H9 (cell line): ENCODE results near the gene TMBIM1. TPM values are rescaled to one million over a fixed set of nuclear protein-coding genes. Genes with fewer than 3 reads are reported as not detected.

Source experiments
- DNase-seq: peaks from one replicate; pipeline ENCODE4 v3.0.0-alpha.2; 2017
- H2AFZ ChIP-seq: one replicate; pipeline ENCODE4 v1.6.1; 2013; ENCODE audit warnings: mild to moderate bottlenecking, low read length, control low read depth, moderate library complexity
- H2AK5ac ChIP-seq: 2 replicates; pipeline ENCODE4 v1.6.1; 2013; ENCODE audit warnings: low read length, control low read depth, mixed read lengths; ENCODE audit not compliant: insufficient read length
- H2BK120ac ChIP-seq: one replicate; pipeline ENCODE4 v1.6.1; 2013; ENCODE audit warnings: low read depth, mild to moderate bottlenecking, low read length, control low read depth, inconsistent platforms; ENCODE audit not compliant: poor library complexity, severe bottlenecking
- H2BK12ac ChIP-seq: 2 replicates; pipeline ENCODE4 v1.6.1; 2013; ENCODE audit warnings: low read length, control low read depth, mixed read lengths, low read depth; ENCODE audit not compliant: insufficient read length
- H2BK15ac ChIP-seq: 2 replicates; pipeline ENCODE4 v1.6.1; 2013; ENCODE audit warnings: low read depth, low read length, control low read depth
- H2BK20ac ChIP-seq: one replicate; pipeline ENCODE4 v1.6.1; 2013; ENCODE audit warnings: low read depth, mild to moderate bottlenecking, low read length, control low read depth, inconsistent platforms; ENCODE audit not compliant: poor library complexity, severe bottlenecking
- H2BK5ac ChIP-seq: 2 replicates; pipeline ENCODE4 v1.6.1; 2013; ENCODE audit warnings: low read length, control low read depth, mixed read lengths; ENCODE audit not compliant: insufficient read length
- H3K14ac ChIP-seq: 2 replicates; pipeline ENCODE4 v1.6.1; 2013; ENCODE audit warnings: low read length, control low read depth; ENCODE audit not compliant: insufficient read depth
- H3K18ac ChIP-seq: 2 replicates; pipeline ENCODE4 v1.6.1; 2013; ENCODE audit warnings: low read depth, mild to moderate bottlenecking, mixed read lengths, low read length, control low read depth; ENCODE audit not compliant: insufficient read length
- H3K23ac ChIP-seq: 2 replicates; pipeline ENCODE4 v1.6.1; 2013; ENCODE audit warnings: low read length, control low read depth, mixed read lengths, low read depth; ENCODE audit not compliant: insufficient read length
- H3K23me2 ChIP-seq: 2 replicates; pipeline ENCODE4 v1.6.1; 2013; ENCODE audit warnings: low read depth, mild to moderate bottlenecking, mixed read lengths, low read length, control low read depth; ENCODE audit not compliant: insufficient read length, poor library complexity, severe bottlenecking
- H3K27ac ChIP-seq: 2 replicates; pipeline ENCODE4 v1.5.1; 2013; ENCODE audit warnings: low read length, control low read depth, mixed read lengths, low read depth; ENCODE audit not compliant: insufficient read length
- H3K27me3 ChIP-seq: 2 replicates; pipeline ENCODE4 v1.6.1; 2013; ENCODE audit warnings: low read length, control low read depth, inconsistent platforms; ENCODE audit not compliant: insufficient read depth
- H3K4ac ChIP-seq: 2 replicates; pipeline ENCODE4 v1.6.1; 2013; ENCODE audit warnings: low read depth, mild to moderate bottlenecking, control low read depth, inconsistent platforms, low read length, moderate library complexity
- H3K4me1 ChIP-seq: 2 replicates; pipeline ENCODE4 v1.6.1; 2013; ENCODE audit warnings: low read length, control low read depth, inconsistent platforms; ENCODE audit not compliant: insufficient read depth
- H3K4me2 ChIP-seq: 2 replicates; pipeline ENCODE4 v1.6.1; 2013; ENCODE audit warnings: low read length, control low read depth, mixed read lengths; ENCODE audit not compliant: insufficient read length, insufficient read depth
- H3K56ac ChIP-seq: 2 replicates; pipeline ENCODE4 v1.6.1; 2013; ENCODE audit warnings: low read depth, mild to moderate bottlenecking, mixed read lengths, low read length, control low read depth; ENCODE audit not compliant: insufficient read length
- H3K79me1 ChIP-seq: 2 replicates; pipeline ENCODE4 v1.6.1; 2013; ENCODE audit warnings: low read depth, mild to moderate bottlenecking, moderate library complexity, low read length, control low read depth, inconsistent platforms; ENCODE audit not compliant: insufficient read depth, poor library complexity, severe bottlenecking
- H3K79me2 ChIP-seq: 2 replicates; pipeline ENCODE4 v1.6.1; 2013; ENCODE audit warnings: low read length, control low read depth, inconsistent platforms; ENCODE audit not compliant: insufficient read depth
- H3K9ac ChIP-seq: 2 replicates; pipeline ENCODE4 v1.6.1; 2013; ENCODE audit warnings: low read length, control low read depth, mixed read lengths; ENCODE audit not compliant: insufficient read length; ENCODE audit errors: extremely low read depth
- H3K9me3 ChIP-seq: one replicate; pipeline ENCODE4 v1.6.1; 2013; ENCODE audit warnings: low read depth, low read length, inconsistent platforms; ENCODE audit not compliant: control insufficient read depth
- H3T11ph ChIP-seq: one replicate; pipeline ENCODE4 v1.6.1; 2013; ENCODE audit warnings: mild to moderate bottlenecking, low read length, control low read depth, inconsistent platforms
- H4K20me1 ChIP-seq: one replicate; pipeline ENCODE4 v1.6.1; 2013; ENCODE audit not compliant: control insufficient read depth, insufficient read length, insufficient read depth
- H4K5ac ChIP-seq: 2 replicates; pipeline ENCODE4 v1.6.1; 2013; ENCODE audit warnings: low read depth, mild to moderate bottlenecking, mixed read lengths, low read length, control low read depth; ENCODE audit not compliant: insufficient read length
- H4K8ac ChIP-seq: replicated peaks from 2 replicates; pipeline ENCODE4 v1.6.1; 2013; ENCODE audit warnings: low read length, control low read depth, mixed read lengths, low read depth; ENCODE audit not compliant: insufficient read length
- H4K91ac ChIP-seq: 2 replicates; pipeline ENCODE4 v1.6.1; 2013; ENCODE audit warnings: low read depth, mild to moderate bottlenecking, moderate library complexity, mixed read lengths, low read length, control low read depth; ENCODE audit not compliant: insufficient read length
- H3K27ac Mint-ChIP-seq, 3 experiments: 2 replicates in 2 of 3; 3 replicates in 1 of 3; pipeline ENCODE4 v1.8.0; 2020 to 2021; ENCODE audit warnings: mixed read lengths in 3 of 3, mild to moderate bottlenecking in 1 of 3, moderate library complexity in 1 of 3
- H3K27me3 Mint-ChIP-seq: 2 replicates; pipeline ENCODE4 v1.8.0; 2021; ENCODE audit warnings: low read depth, mild to moderate bottlenecking, moderate library complexity, mixed read lengths
- H3K36me3 Mint-ChIP-seq, 3 experiments: 2 replicates in 2 of 3; 3 replicates in 1 of 3; pipeline ENCODE4 v1.8.0; 2020 to 2021; ENCODE audit warnings: low read depth in 3 of 3, mixed read lengths in 3 of 3; ENCODE audit not compliant: insufficient read depth in 1 of 3
- H3K4me1 Mint-ChIP-seq, 2 experiments: 2 replicates each; pipeline ENCODE4 v1.8.0; 2020; ENCODE audit warnings: mixed read lengths in 2 of 2
- H3K4me3 Mint-ChIP-seq, 2 experiments: 2 replicates in 1 of 2; 3 replicates in 1 of 2; pipeline ENCODE4 v1.8.0; 2020 to 2021; ENCODE audit warnings: mild to moderate bottlenecking in 2 of 2, mixed read lengths in 2 of 2, moderate library complexity in 1 of 2
- H3K9me3 Mint-ChIP-seq, 2 experiments: 2 replicates in 1 of 2; 3 replicates in 1 of 2; pipeline ENCODE4 v1.8.0; 2020; ENCODE audit warnings: mild to moderate bottlenecking in 2 of 2, mixed read lengths in 2 of 2, moderate library complexity in 1 of 2
- WGBS: extraction: QIAGEN DNeasy Blood & Tissue Kit; methylation state at CpG from one replicate; pipeline ENCODE4 v1.1.7; 2013; ENCODE audit warnings: missing lambda C conversion rate, low lambda C conversion rate, mixed read lengths; ENCODE audit not compliant: insufficient read length; ENCODE audit errors: extremely low coverage; 5-methylcytosine and 5-hydroxymethylcytosine counted together
- total RNA-seq: library from RNA; stranded (reverse); gene quantifications from 2 replicates; pipeline ENCODE4 v1.2.1, GENCODE V29; 2021
- TF ChIP-seq, protein P1 (sequence below): fragments of 200-600 bp; sonication (generic); conservative IDR thresholded peaks from 3 replicates; pipeline ENCODE4 v1.8.0; 2021; ENCODE audit warnings: antibody characterized with exemption, mild to moderate bottlenecking

Gene TMBIM1
- total RNA-seq, 1 experiment from 2014 or later, result 17.4 TPM

DNA sequence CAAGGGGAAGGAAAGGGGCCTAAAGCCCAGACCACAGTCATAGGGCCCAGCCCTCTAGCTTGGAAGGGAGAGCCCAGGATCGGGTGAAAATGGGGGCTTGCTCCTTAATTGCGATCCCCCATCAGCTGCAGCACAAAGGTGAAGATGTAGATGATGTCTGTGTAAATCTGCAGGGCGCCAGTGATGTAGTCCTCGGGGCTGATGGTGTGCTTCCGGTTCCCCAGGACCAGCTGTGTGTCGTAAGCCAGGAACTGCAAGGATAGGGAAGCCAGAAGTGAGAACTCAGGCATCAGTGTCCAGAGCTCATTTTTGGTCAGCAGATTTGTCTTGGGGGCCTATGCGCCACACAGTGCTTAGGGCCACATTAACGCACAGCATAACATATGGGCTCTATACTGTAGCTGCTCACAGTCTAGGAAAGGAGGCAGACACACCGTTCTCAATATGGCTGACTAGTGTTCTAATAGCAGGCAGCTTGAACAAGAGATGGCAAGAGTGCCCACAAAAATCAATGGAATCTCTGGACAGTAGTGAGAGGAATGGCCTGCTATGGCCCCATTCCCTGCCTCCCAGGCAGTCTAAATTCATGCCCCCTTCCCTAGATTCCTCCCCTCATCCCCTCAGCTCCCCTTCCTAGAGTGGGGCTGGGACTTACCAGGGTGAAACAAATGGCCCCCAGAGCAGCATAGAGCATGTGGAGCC is 16.8 kb downstream of the TMBIM1 start:
- Histone ChIP-seq H2BK20ac (no peak overlapping the region), H3K9me3 (no peaks in the 10 kb centered on the region), H4K5ac (no peak overlapping the region), H2BK5ac (no peak overlapping the region), H3K27me3 (no peaks in the 10 kb centered on the region), H4K8ac (no peak overlapping the region), H3K79me2 (no peaks in the 10 kb centered on the region), H4K91ac (no peak overlapping the region), H3K4me2 (no peak overlapping the region), H3K56ac (no peak overlapping the region), H4K20me1 (no peaks in the 10 kb centered on the region), H2AFZ (no peak overlapping the region), H3T11ph (no peak overlapping the region), H2BK12ac (no peak overlapping the region), H3K18ac (no peak overlapping the region), H3K4ac (no peak overlapping the region), H3K23me2 (peaks cover 4% of the 10 kb centered on the region), H3K9ac (no peak overlapping the region), H3K27ac (no peak overlapping the region), H3K23ac (no peak overlapping the region), H2BK120ac (no peak overlapping the region), H3K4me1 (no peaks in the 10 kb centered on the region), H2BK15ac (no peak overlapping the region), H3K14ac (no peak overlapping the region), H2AK5ac (no peak overlapping the region), H3K79me1 (no peaks in the 10 kb centered on the region)
- Mint-ChIP-seq H3K27ac (no peak overlapping the region), H3K9me3 (no peaks in the 10 kb centered on the region; a peak in 1 of 5 replicates), H3K4me1 (peaks cover 14 to 16% of the 10 kb centered on the region in 2 experiments), H3K36me3 (peaks cover 4 to 47% (median 40%) of the 10 kb centered on the region in 3 experiments), H3K27me3 (no peaks in the 10 kb centered on the region), H3K4me3 (no peak overlapping the region)
- TF ChIP-seq, protein P1, sequence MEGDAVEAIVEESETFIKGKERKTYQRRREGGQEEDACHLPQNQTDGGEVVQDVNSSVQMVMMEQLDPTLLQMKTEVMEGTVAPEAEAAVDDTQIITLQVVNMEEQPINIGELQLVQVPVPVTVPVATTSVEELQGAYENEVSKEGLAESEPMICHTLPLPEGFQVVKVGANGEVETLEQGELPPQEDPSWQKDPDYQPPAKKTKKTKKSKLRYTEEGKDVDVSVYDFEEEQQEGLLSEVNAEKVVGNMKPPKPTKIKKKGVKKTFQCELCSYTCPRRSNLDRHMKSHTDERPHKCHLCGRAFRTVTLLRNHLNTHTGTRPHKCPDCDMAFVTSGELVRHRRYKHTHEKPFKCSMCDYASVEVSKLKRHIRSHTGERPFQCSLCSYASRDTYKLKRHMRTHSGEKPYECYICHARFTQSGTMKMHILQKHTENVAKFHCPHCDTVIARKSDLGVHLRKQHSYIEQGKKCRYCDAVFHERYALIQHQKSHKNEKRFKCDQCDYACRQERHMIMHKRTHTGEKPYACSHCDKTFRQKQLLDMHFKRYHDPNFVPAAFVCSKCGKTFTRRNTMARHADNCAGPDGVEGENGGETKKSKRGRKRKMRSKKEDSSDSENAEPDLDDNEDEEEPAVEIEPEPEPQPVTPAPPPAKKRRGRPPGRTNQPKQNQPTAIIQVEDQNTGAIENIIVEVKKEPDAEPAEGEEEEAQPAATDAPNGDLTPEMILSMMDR, result no peak
- no CpG with 5 or more reads among the region's 9 CpGs for WGBS
- DNase-seq, result no peak
